ENCODE data around the gene FIZ1.

FIZ1 gene, protein sequence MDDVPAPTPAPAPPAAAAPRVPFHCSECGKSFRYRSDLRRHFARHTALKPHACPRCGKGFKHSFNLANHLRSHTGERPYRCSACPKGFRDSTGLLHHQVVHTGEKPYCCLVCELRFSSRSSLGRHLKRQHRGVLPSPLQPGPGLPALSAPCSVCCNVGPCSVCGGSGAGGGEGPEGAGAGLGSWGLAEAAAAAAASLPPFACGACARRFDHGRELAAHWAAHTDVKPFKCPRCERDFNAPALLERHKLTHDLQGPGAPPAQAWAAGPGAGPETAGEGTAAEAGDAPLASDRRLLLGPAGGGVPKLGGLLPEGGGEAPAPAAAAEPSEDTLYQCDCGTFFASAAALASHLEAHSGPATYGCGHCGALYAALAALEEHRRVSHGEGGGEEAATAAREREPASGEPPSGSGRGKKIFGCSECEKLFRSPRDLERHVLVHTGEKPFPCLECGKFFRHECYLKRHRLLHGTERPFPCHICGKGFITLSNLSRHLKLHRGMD

DNA sequence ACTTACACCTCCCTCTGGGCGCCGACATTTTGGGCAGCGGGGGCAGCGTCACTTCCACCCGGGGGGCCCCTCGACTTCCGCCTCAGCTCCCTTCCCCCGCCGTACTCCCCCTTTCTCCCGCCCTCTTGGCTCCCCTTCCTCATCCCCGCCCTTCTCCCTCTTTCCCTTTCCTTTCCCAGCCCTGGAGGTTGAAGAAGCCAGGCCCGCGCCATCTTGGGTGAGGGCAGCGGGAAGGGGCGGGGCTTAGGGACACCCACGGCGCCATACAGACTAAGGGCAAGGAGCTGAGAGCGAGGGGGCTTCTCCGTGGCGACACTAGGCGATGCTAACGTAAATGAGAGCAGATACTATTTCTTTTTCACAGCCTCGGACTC, at the start of gene FIZ1:
Gene FIZ1 (minus strand): TSS at position 50 of the 374 bp plus-strand sequence. CDS start 1,652 bp downstream, outside the sequence.
- H3K27ac ChIP-seq = peak within 1 kb of the TSS; percentile 96
- peak within 1 kb of the TSS; percentile 96 for H3K4me3 ChIP-seq
- TF ChIP-seq CTCF (IDR thresholded peaks at IDR 0.05) = no peak
- DNase-seq (ENCODE audit: low spot score) = peak; percentile 100

- no peak for DNase-seq (ENCODE audit: low spot score)
- no peak for TF ChIP-seq CTCF (IDR thresholded peaks at IDR 0.05)
- H3K27ac ChIP-seq = peak overlapping the region; percentile 84 to 93
Observed at GRCh38 chr19:55648585-55649267, 49.4 kb upstream of the FIZ1 start.

DNA sequence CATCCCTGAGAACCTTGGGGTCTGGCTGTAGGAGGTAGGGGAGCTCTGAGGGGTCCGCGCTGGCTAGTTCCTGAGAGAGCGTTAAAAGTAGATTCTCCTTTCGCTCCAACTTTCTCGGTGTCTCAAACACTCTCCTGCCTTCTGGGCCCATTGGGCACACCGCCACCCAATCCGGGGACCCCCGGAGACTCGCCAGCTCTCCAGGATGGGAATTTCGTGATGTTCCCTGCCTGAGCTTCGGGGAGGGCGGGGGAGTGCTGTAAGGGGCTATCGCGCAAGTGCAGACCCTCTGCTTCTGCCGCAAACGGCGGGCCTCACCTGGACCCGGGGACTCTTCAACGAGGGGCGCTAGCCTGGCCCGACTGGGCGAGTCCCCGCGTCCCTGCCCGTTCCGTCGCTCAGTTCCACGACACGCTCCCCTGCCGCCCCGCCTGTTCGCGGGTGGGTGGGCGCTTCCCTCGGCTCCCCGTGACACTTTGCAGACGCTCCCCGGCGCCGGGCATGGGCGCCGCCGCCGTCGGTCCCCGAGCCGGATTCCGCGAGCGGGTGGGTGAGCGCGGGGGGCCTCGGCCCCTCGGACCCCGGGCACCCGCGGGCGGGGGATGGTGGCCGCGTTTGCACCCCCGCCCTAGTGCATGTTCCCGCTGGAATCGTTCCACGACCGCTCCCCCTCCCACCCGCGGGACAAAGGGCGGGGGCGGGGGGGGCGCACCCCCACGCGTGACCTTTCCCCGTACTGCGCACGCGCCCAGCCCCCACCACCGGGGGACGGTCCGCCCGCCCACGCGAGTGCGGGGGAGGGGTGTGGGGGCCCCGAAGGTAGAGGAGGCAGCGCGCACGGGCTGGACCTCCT, 48.6 kb upstream of the FIZ1 start, which contains the start of gene CCDC106:
Gene CCDC106 (plus strand): TSS at position 481 of the 853 bp plus-strand sequence. CDS start 835 bp downstream, outside the sequence.
- DNase-seq (ENCODE audit: low spot score) = no peak
- TF ChIP-seq CTCF (IDR thresholded peaks at IDR 0.05) = no peak
- Histone ChIP-seq H3K27ac (peak within 1 kb of the TSS; percentile 84 to 93), H3K4me3 (peak within 1 kb of the TSS; percentile 99)

More at GRCh38 chr19:55648585-55649267, 49.4 kb upstream of the FIZ1 start:
- H3K4me3 ChIP-seq = peak overlapping the region; percentile 99

GRCh38 chr19:55646889-55647731, 47.8 kb upstream of the FIZ1 start:
- TF ChIP-seq CTCF (IDR thresholded peaks at IDR 0.05) = no peak
- DNase-seq (ENCODE audit: low spot score) = no peak
- Histone ChIP-seq H3K4me3 (peak overlapping the region; percentile 99), H3K27ac (peak overlapping the region; percentile 84 to 93)

GRCh38 chr19:55645512-55645881, 46.2 kb upstream of the FIZ1 start:
- TF ChIP-seq CTCF (IDR thresholded peaks at IDR 0.05) = no peak
- H3K27ac ChIP-seq = no peak overlapping the region
- H3K4me3 ChIP-seq = no peak overlapping the region
- DNase-seq (ENCODE audit: low spot score) = no peak
